ENCODE measurements around the gene TDRD3.
"Not testable (repeated sequence)": the region's sequence is repeated elsewhere in the genome, so short reads cannot be mapped to it uniquely, and the experiment has no call there.

Gene TDRD3

DNA sequence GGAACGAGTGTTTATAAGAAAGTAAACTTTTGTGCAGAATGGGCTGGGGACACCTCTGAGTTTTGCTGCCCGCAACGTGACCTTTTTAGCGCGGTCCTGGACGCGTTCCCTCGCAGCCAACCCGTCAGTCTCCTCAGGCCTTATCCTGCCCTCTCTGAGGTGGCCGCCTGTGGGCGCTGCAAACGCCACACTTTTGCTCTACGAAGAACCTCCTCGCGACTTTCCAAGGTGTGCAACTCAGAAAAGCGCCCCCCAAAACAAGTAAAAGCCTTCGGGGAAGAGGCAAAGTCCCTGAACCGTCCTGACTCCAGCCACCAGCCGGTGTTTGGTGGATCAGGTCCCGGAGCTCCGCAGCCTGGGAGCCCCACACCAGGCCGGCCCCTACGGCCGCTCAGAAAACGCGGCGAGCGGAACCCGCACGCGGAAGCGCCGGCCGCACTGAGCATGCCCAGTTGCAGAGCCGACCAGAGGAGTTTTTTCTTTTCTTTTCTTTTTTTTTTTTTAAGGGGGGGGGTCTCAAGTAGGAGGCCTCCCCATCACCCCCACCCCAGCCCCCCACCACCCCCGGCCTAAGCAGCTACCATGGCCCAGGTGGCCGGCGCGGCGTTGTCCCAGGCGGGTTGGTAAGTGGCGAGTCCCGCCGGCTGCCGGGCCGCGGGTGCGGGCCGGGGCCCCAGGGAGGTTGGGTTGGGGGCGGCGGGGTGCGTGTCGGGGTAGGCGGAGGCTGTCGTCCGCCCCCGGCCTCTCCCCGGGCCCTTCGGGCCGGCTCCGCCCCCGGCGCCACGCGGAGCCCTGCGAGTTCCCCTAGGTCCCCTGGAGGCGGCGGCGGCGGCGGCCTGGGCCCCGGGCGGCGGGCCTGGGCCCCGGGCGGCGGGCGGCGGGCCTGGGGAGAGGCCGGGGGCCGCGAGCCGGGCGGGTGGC lies at the start of gene TDRD3:
TSS of gene TDRD3 (plus strand) at position 438 of the 921 bp plus-strand sequence. CDS start at position 583, 145 bp downstream.
- in situ Hi-C loops (cut with HindIII; ENCODE audit: low pct_unique_long_range_greater_than_20kb, low sequenced_read_pairs), result no loop called here
- DNase-seq (ENCODE audit: low read depth in 1 of 2, low spot score in 1 of 2), result peak; percentile 59 to 87
- TF ChIP-seq JUND (IDR thresholded peaks at IDR 0.05; ENCODE audit: low read depth), result no peak

DNA sequence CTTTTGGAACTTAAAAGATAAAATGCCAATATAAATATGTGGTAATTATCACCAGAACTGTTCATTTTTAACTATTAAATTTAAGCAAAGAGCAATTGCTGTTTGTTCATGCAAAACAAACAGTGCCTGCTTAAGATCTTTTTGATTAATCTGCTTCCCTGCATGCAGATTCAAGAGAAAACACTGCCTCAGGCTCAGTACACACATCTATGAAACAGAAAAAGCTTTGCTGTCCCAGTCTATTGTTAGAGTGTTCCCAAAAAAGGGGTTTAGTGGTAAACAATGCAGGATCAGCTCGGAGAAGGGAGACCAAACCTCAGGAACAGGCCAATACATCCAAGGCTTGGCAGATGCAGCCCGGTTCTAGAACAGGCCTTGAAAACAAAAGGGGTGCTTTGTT lies 49.3 kb upstream of the TDRD3 start:
- peak in 1 of 2 experiments; percentile 7 for DNase-seq (ENCODE audit: low read depth in 1 of 2, low spot score in 1 of 2)
- in situ Hi-C loops (cut with HindIII; ENCODE audit: low pct_unique_long_range_greater_than_20kb, low sequenced_read_pairs), result no loop called here
- TF ChIP-seq JUND (IDR thresholded peaks at IDR 0.05; ENCODE audit: low read depth), result no peak

- no peak for DNase-seq (ENCODE audit: low read depth in 1 of 2, low spot score in 1 of 2)
- no peak for TF ChIP-seq JUND (IDR thresholded peaks at IDR 0.05; ENCODE audit: low read depth)
- in situ Hi-C loops (cut with HindIII; ENCODE audit: low pct_unique_long_range_greater_than_20kb, low sequenced_read_pairs), result no loop called here
These were observed 48.9 kb upstream of the TDRD3 start for GRCh38 chr13:60348097-60348496.

GRCh38 chr13:60351326-60351725 lies 45.7 kb upstream of the TDRD3 start:
- in situ Hi-C loops (cut with HindIII; ENCODE audit: low pct_unique_long_range_greater_than_20kb, low sequenced_read_pairs), result no loop called here
- peak in 1 of 2 experiments; percentile 25 for DNase-seq (ENCODE audit: low read depth in 1 of 2, low spot score in 1 of 2)
- TF ChIP-seq JUND (IDR thresholded peaks at IDR 0.05; ENCODE audit: low read depth), result no peak

GRCh38 chr13:60351855-60352615 lies 45.0 kb upstream of the TDRD3 start:
- DNase-seq (ENCODE audit: low read depth in 1 of 2, low spot score in 1 of 2), result no peak
- no peak for TF ChIP-seq JUND (IDR thresholded peaks at IDR 0.05; ENCODE audit: low read depth)
- in situ Hi-C loops (cut with HindIII; ENCODE audit: low pct_unique_long_range_greater_than_20kb, low sequenced_read_pairs), result no loop called here

DNA sequence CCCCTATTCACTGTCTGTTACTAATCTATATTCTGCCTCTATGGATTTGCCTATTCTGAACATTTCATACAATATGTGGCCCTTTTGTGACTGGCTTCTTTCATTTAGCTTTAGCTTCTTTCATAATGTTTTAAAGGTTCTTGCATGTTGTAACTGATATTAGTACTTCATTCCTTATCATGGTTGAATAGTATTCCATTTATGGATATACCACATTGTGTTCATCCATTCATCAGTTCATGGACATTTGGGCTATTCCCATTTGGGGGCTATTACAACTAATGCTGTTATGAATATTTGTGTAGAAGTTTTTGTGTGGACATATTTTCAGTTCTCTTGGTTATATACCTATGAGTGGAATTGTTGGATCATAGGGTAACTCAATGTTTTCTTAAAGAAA lies 44.4 kb upstream of the TDRD3 start:
- TF ChIP-seq JUND (IDR thresholded peaks at IDR 0.05; ENCODE audit: low read depth), result no peak
- in situ Hi-C loops (cut with HindIII; ENCODE audit: low pct_unique_long_range_greater_than_20kb, low sequenced_read_pairs), result no loop called here
- DNase-seq (ENCODE audit: low read depth in 1 of 2, low spot score in 1 of 2), result no peak

DNA sequence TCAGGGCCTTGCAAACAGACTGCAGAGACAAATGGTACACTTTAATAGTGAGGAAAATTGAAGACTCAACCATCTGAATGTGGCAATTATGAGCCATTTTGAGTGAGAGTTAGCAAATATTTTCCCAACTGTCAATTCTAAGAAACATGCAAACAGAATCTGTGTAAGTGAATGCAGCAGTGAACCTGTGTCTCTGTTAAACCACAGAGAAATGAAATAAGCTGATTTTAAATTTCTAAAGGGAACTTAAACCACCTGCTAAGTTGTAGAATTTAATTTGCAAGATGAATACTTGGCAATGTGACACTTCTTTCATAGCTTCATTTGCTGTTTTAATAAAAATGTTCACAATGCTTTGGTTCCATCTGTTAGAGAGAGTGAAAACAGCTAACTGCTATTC lies 42.0 kb upstream of the TDRD3 start:
- DNase-seq (ENCODE audit: low read depth in 1 of 2, low spot score in 1 of 2), result no peak
- TF ChIP-seq JUND (IDR thresholded peaks at IDR 0.05; ENCODE audit: low read depth), result no peak
- in situ Hi-C loops (cut with HindIII; ENCODE audit: low pct_unique_long_range_greater_than_20kb, low sequenced_read_pairs), result no loop called here

DNA sequence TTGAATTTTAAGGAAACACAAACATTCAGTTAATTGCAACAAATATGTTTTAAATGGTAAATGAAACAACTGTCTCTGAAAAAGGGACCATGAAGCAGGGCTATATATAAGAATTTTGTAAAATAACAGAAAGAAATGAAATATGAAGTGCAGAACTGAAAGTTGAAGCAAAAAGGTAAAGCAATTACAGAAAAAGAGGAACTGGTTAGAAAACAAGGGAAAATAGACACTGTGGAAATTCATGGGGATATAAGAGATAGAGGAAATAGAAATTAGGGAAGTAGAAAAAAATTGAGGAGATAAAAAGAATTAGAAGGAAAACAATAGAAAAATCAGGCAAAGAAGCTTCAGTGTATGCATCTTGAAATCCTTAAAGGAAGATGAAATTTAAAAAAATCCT lies 40.0 kb upstream of the TDRD3 start:
- in situ Hi-C loops (cut with HindIII; ENCODE audit: low pct_unique_long_range_greater_than_20kb, low sequenced_read_pairs), result no loop called here
- DNase-seq (ENCODE audit: low read depth in 1 of 2, low spot score in 1 of 2), result no peak
- no peak for TF ChIP-seq JUND (IDR thresholded peaks at IDR 0.05; ENCODE audit: low read depth)

GRCh38 chr13:60358453-60358852 lies 38.6 kb upstream of the TDRD3 start:
- in situ Hi-C loops (cut with HindIII; ENCODE audit: low pct_unique_long_range_greater_than_20kb, low sequenced_read_pairs), result no loop called here
- no peak for TF ChIP-seq JUND (IDR thresholded peaks at IDR 0.05; ENCODE audit: low read depth)
- no peak for DNase-seq (ENCODE audit: low read depth in 1 of 2, low spot score in 1 of 2)

- no peak for TF ChIP-seq JUND (IDR thresholded peaks at IDR 0.05; ENCODE audit: low read depth)
- no peak for DNase-seq (ENCODE audit: low read depth in 1 of 2, low spot score in 1 of 2)
- in situ Hi-C loops (cut with HindIII; ENCODE audit: low pct_unique_long_range_greater_than_20kb, low sequenced_read_pairs), result no loop called here
These were observed 33.7 kb upstream of the TDRD3 start for GRCh38 chr13:60363288-60363687.

GRCh38 chr13:60369242-60369641 lies 27.8 kb upstream of the TDRD3 start:
- in situ Hi-C loops (cut with HindIII; ENCODE audit: low pct_unique_long_range_greater_than_20kb, low sequenced_read_pairs), result no loop called here
- DNase-seq (ENCODE audit: low read depth in 1 of 2, low spot score in 1 of 2), result no peak
- no peak for TF ChIP-seq JUND (IDR thresholded peaks at IDR 0.05; ENCODE audit: low read depth)

GRCh38 chr13:60370343-60370742 lies 26.7 kb upstream of the TDRD3 start:
- in situ Hi-C loops (cut with HindIII; ENCODE audit: low pct_unique_long_range_greater_than_20kb, low sequenced_read_pairs), result no loop called here
- TF ChIP-seq JUND (IDR thresholded peaks at IDR 0.05; ENCODE audit: low read depth), result no peak
- no peak for DNase-seq (ENCODE audit: low read depth in 1 of 2, low spot score in 1 of 2)

DNA sequence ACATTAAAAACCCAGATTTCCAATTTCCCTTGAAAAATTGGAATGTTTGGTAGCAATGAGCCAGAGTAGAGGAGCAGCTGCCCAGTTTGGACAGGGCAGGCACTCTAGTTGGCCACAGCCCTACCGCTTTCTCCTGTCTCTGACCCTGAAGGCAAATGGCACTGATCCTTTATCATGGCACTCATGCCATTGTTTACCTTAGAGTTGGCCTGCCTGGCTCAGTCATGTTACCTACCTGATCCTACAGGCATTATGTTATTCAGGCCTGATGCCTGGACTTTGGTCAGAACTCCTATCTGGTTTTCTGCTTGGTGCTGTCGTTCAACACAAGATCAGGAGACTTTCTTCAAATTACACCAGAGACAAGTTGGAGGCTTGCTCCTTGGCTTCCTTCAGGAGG lies 24.9 kb upstream of the TDRD3 start:
- DNase-seq (ENCODE audit: low read depth in 1 of 2, low spot score in 1 of 2), result peak in 1 of 2 experiments; percentile 35
- in situ Hi-C loops (cut with HindIII; ENCODE audit: low pct_unique_long_range_greater_than_20kb, low sequenced_read_pairs), result no loop called here
- no peak for TF ChIP-seq JUND (IDR thresholded peaks at IDR 0.05; ENCODE audit: low read depth)

- DNase-seq (ENCODE audit: low read depth in 1 of 2, low spot score in 1 of 2); in situ Hi-C loops (cut with HindIII; ENCODE audit: low pct_unique_long_range_greater_than_20kb, low sequenced_read_pairs): not testable (repeated sequence)
These were observed 17.7 kb upstream of the TDRD3 start for GRCh38 chr13:60379282-60379681.

Data from T47D (cell line).